ENCODE measurements around the gene RNF121.
"Not testable (repeated sequence)": the region's sequence is repeated elsewhere in the genome, so short reads cannot be mapped to it uniquely, and the experiment has no call there.

Gene RNF121
- 5.8 to 22.0 (median 17.5) reads per million in 18 experiments for total RNA-seq

GRCh38 chr11:71928737-71929443, at the start of gene RNF121:
Gene RNF121, plus strand, starts transcription at chr11:71929046. Its CDS starts 16 bp downstream, at chr11:71929062.
- DNase-seq, result peak; percentile 96

GRCh38 chr11:71885806-71886205, 43.0 kb upstream of the RNF121 start:
- not testable (repeated sequence) for DNase-seq

- DNase-seq, result not testable (repeated sequence)
Measured at GRCh38 chr11:71888335-71889010, 40.4 kb upstream of the RNF121 start.

GRCh38 chr11:71889181-71889872, 39.5 kb upstream of the RNF121 start:
- not testable (repeated sequence) for DNase-seq

GRCh38 chr11:71895961-71896360, 32.9 kb upstream of the RNF121 start:
- DNase-seq, result no peak

GRCh38 chr11:71901137-71901536, 27.7 kb upstream of the RNF121 start:
- not testable (repeated sequence) for DNase-seq

- no peak for DNase-seq
Measured at GRCh38 chr11:71908218-71908617, 20.6 kb upstream of the RNF121 start.

GRCh38 chr11:71910775-71911174, 18.1 kb upstream of the RNF121 start:
- not testable (repeated sequence) for DNase-seq

- not testable (repeated sequence) for DNase-seq
Measured at GRCh38 chr11:71911321-71911985, 17.4 kb upstream of the RNF121 start.

- DNase-seq, result not testable (repeated sequence)
Measured at GRCh38 chr11:71911986-71912340, 16.9 kb upstream of the RNF121 start.

GRCh38 chr11:71913756-71914526, 14.9 kb upstream of the RNF121 start:
- no peak for DNase-seq

GRCh38 chr11:71914617-71915189, 14.1 kb upstream of the RNF121 start:
- no peak for DNase-seq

- DNase-seq, result no peak
Measured at GRCh38 chr11:71917646-71918140, 11.2 kb upstream of the RNF121 start.

- DNase-seq, result peak; percentile 82 to 85
Measured at GRCh38 chr11:71927820-71928736, 768 bp upstream of the RNF121 start, which contains the start of gene XNDC1N. Gene XNDC1N, minus strand, starts transcription at chr11:71928594. Its CDS starts 5,241 bp downstream, at chr11:71923353.

GRCh38 chr11:71929491-71929890, 645 bp downstream of the RNF121 start:
- no peak for DNase-seq

- no peak for DNase-seq
Measured at GRCh38 chr11:71930556-71931244, 1.9 kb downstream of the RNF121 start.

GRCh38 chr11:71931245-71931602, 2.4 kb downstream of the RNF121 start:
- DNase-seq, result no peak

- DNase-seq, result no peak
Measured at GRCh38 chr11:71933141-71933933, 4.5 kb downstream of the RNF121 start.

GRCh38 chr11:71934213-71934612, 5.4 kb downstream of the RNF121 start:
- peak; percentile 17 to 55 for DNase-seq

Measured in inflammatory macrophage (primary cell).